GM12892 (cell line): ENCODE results near the gene PLEKHA6.

Source experiments
- POLR2A ChIP-seq: IDR thresholded peaks from 2 replicates; pipeline ENCODE4 v1.6.1; 2011; ENCODE audit warnings: low read depth, low read length, control low read depth
- TAF1 ChIP-seq: IDR thresholded peaks from 2 replicates; pipeline ENCODE4 v1.6.1; 2011; ENCODE audit warnings: low read depth, mild to moderate bottlenecking, control low read depth, low read length, borderline replicate concordance

DNA sequence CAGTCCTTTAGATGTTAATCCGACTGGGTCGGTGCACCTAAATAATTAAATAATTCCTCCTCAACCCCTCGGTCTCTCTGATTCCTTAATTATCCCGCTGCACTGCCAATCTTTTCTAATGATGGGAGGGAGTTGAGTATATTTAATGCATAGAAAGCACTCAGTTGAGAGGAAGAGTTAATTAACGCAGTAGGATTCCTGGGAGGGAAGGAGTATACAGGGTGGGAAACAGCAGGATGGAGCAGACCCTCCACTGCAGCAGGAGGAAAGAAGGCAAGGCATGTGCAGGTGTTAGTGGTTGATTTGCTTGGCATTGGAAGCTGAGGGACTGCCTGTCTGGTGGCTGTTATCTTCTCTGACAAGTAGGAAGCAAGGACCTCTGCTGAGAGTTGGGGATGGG, 183.7 kb downstream of the PLEKHA6 start:
- TF ChIP-seq POLR2A (no peak), TAF1 (no peak)
